B cell (primary cell): ENCODE data around the gene PTPRN2. TPM values are rescaled to one million over a fixed set of nuclear protein-coding genes. Genes with fewer than 3 reads are reported as not detected.

ENCODE experiments used
- ATAC-seq: fragments of 200-7000 bp; cut with Tn5 transposase; one replicate; pipeline ENCODE4 v1.10.0; 2021; ENCODE audit warnings: low read depth, mild to moderate bottlenecking, moderate number of reproducible peaks, moderate library complexity
- CTCF ChIA-PET: fragments of 350-600 bp; sonication (Branson Sonifier 250); formaldehyde crosslinking; loops from one replicate; lab custom pipeline; 2021; ENCODE audit warnings: antibody characterized with exemption, inconsistent platforms; lab: Charles Lee
- POLR2A ChIA-PET: fragments of 350-600 bp; sonication (Branson Sonifier 250); formaldehyde crosslinking; loops from one replicate; lab custom pipeline; 2021; ENCODE audit warnings: antibody characterized with exemption; lab: Charles Lee
- DNase-seq: peaks from one replicate; pipeline ENCODE4 v3.0.0; 2013
- H2AFZ ChIP-seq: 2 replicates; pipeline ENCODE4 v1.6.1; 2012; ENCODE audit warnings: mild to moderate bottlenecking, low read depth, low read length; ENCODE audit not compliant: insufficient read depth, poor library complexity, severe bottlenecking
- H3K27ac ChIP-seq, 2 donors: 1 replicate in 1 of 2; 2 replicates in 1 of 2; pipeline ENCODE4 v1.5.1; 2012 to 2013; ENCODE audit warnings: low read length in 2 of 2, mild to moderate bottlenecking in 2 of 2, moderate library complexity in 1 of 2
- H3K27me3 ChIP-seq, 4 experiments: fragments of 200-600 bp in 1 of 4; sonication (generic) in 1 of 4; replicated peaks in 1 of 4; 1 replicate in 2 of 4; 2 replicates in 2 of 4; pipeline versions ENCODE4 v1.6.1 to v1.7.0; 2013 to 2016; ENCODE audit warnings: low read length in 3 of 4, mild to moderate bottlenecking in 2 of 4, mixed read lengths in 1 of 4, moderate library complexity in 1 of 4; ENCODE audit not compliant: insufficient read depth in 4 of 4, control insufficient read depth in 3 of 4; ENCODE audit errors: control extremely low read depth in 1 of 4
- H3K36me3 ChIP-seq, 2 experiments: replicated peaks in 1 of 2; 1 replicate in 1 of 2; 2 replicates in 1 of 2; pipeline versions ENCODE4 v1.6.1 to v1.7.1; 2013; ENCODE audit warnings: low read length in 1 of 2; ENCODE audit not compliant: insufficient read depth in 2 of 2, control insufficient read depth in 1 of 2; ENCODE audit errors: control extremely low read depth in 1 of 2, extremely low read depth in 1 of 2
- H3K4me1 ChIP-seq, 2 donors: fragments of 200-600 bp in 1 of 2; sonication (generic) in 1 of 2; 1 replicate in 1 of 2; 2 replicates in 1 of 2; pipeline versions ENCODE4 v1.5.1 to v1.6.1; 2013 to 2017; ENCODE audit warnings: low read length in 2 of 2; ENCODE audit not compliant: control insufficient read depth in 2 of 2, insufficient read depth in 2 of 2
- H3K4me2 ChIP-seq: replicated peaks from 2 replicates; pipeline ENCODE3; 2012; ENCODE audit warnings: mild to moderate bottlenecking, low read depth, low read length; ENCODE audit not compliant: poor library complexity, severe bottlenecking
- H3K4me3 ChIP-seq, 5 experiments: fragments of 200-600 bp in 1 of 5; sonication (generic) in 1 of 5; 1 replicate in 3 of 5; 2 replicates in 2 of 5; pipeline versions ENCODE4 v1.5.1 to v1.7.0; 2011 to 2016; ENCODE audit warnings: low read length in 4 of 5, mild to moderate bottlenecking in 4 of 5, low read depth in 2 of 5, control low read depth in 1 of 5, moderate library complexity in 1 of 5; ENCODE audit not compliant: insufficient read depth in 1 of 5; ENCODE audit errors: control extremely low read depth in 1 of 5, extremely low read depth in 1 of 5
- H3K79me2 ChIP-seq: fragments of 200-600 bp; sonication (generic); one replicate; pipeline ENCODE4 v1.6.0; 2016; ENCODE audit warnings: low read length; ENCODE audit not compliant: control insufficient read depth, insufficient read depth
- H3K9ac ChIP-seq: fragments of 200-600 bp; sonication (generic); 2 replicates; pipeline ENCODE4 v1.6.1; 2017; ENCODE audit warnings: mild to moderate bottlenecking, low read length, moderate library complexity
- H3K9me3 ChIP-seq, 3 donors: one replicate each; pipeline versions ENCODE4 v1.6.1 to v1.7.1; 2013; ENCODE audit warnings: low read length in 2 of 3; ENCODE audit not compliant: control insufficient read depth in 2 of 3, insufficient read depth in 1 of 3; ENCODE audit errors: control extremely low read depth in 1 of 3
- H4K20me1 ChIP-seq: 2 replicates; pipeline ENCODE4 v1.6.0; 2012; ENCODE audit warnings: mild to moderate bottlenecking, low read length; ENCODE audit not compliant: insufficient read depth, control insufficient read depth, poor library complexity, severe bottlenecking
- H3K27ac Mint-ChIP-seq: one replicate; pipeline ENCODE4 v1.8.0; 2021; ENCODE audit warnings: mixed read lengths
- H3K27me3 Mint-ChIP-seq: one replicate; pipeline ENCODE4 v1.8.0; 2021; ENCODE audit warnings: mixed read lengths
- H3K4me1 Mint-ChIP-seq: one replicate; pipeline ENCODE4 v1.8.0; 2021; ENCODE audit warnings: mixed read lengths
- H3K4me3 Mint-ChIP-seq: one replicate; pipeline ENCODE4 v1.8.0; 2021; ENCODE audit warnings: mixed read lengths
- H3K9me3 Mint-ChIP-seq: one replicate; pipeline ENCODE4 v1.8.0; 2022; ENCODE audit warnings: mixed read lengths; ENCODE audit not compliant: insufficient read depth
- CTCF ChIP-seq: fragments of 200-600 bp; IDR thresholded peaks from one replicate; pipeline ENCODE4 v1.8.0; 2022; ENCODE audit warnings: antibody characterized with exemption, mild to moderate bottlenecking
- EZH2 ChIP-seq: IDR thresholded peaks from 2 replicates; pipeline ENCODE4 v1.6.1; 2012; ENCODE audit warnings: borderline replicate concordance, low read depth, mild to moderate bottlenecking, moderate library complexity, low read length; ENCODE audit not compliant: insufficient read depth, poor library complexity, severe bottlenecking
- WGBS: methylation state at CpG from one replicate; pipeline ENCODE4 v1.1.5; 2013; ENCODE audit warnings: missing lambda C conversion rate; ENCODE audit not compliant: insufficient coverage; 5-methylcytosine and 5-hydroxymethylcytosine counted together
- intact Hi-C: fragments of 100-400 bp; cut with micrococcal nuclease; formaldehyde crosslinking; loops from one replicate; pipeline ENCODE4 v1.10.0; 2022
- polyA plus RNA-seq: library from polyadenylated mRNA; depleted of rRNA; stranded (reverse); fragments of >200 nt; gene quantifications from 2 replicates; pipeline ENCODE4 v1.2.3, GENCODE V29; 2012
- total RNA-seq, 2 donors: library from RNA; stranded (reverse); fragments of 120-200 nt in 1 of 2; gene quantifications; 1 replicate in 1 of 2; 2 replicates in 1 of 2; pipeline versions ENCODE4 v1.2.3 to v1.2.4, GENCODE V29; 2013 to 2022

Gene PTPRN2
- total and polyA plus RNA-seq, 2 donors (not counting 1 experiment from before 2014, with no cell fraction given) = 2.0 to 5.0 TPM

DNA sequence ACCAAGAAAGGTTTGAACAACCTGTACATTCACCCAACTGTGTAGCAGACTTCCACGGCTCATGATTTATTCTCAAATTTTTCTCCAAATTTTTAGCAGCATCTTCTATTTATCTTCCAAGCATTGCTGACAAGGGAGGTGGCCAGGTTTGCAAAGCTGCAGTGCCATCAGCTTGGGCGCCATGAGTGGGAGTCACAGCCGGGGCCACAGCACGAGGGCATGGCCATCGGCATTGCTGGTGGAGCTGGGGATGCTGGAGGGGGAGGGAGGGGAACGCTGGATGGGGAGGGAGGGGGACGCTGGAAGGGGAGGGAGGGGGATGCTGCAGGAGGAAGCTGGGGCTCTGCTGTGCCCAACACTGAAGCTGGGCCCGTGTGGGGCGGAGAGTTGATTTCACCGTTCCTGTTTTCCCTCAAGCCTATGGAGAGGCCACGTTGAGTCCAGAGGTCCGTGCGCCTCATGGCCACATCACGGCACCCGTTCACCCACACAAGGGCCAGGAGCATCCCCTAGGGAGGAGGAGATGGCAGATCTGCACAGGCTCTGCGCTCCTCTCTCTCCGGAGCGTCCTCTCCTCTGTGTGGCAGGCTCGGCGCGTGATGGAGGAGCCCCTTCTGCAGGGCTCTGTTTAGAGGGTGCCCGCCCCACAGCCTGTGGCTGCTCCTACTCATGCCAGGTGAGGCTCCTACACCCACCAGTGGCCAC is 730.6 kb downstream of the PTPRN2 start:
- Histone ChIP-seq H3K36me3 (no peaks in the 10 kb centered on the region), H3K79me2 (no peaks in the 10 kb centered on the region), H3K4me2 (no peak overlapping the region), H2AFZ (no peak overlapping the region), H3K9me3 (peaks cover 0 to 26% (median 0%) of the 10 kb centered on the region in 3 donors), H3K27me3 (no peaks in the 10 kb centered on the region), H3K4me1 (peaks cover 0 to 26% of the 10 kb centered on the region in 2 donors), H3K27ac (no peak overlapping the region), H4K20me1 (no peaks in the 10 kb centered on the region), H3K9ac (no peak overlapping the region), H3K4me3 (no peak overlapping the region)
- CTCF ChIA-PET = no interaction called here
- 96% methylated on average over 20 of the region's 22 CpGs for WGBS
- POLR2A ChIA-PET = no interaction called here
- DNase-seq = no peak
- H3K9me3 Mint-ChIP-seq = no peaks in the 10 kb centered on the region
- no peaks in the 10 kb centered on the region for H3K27me3 Mint-ChIP-seq
- TF ChIP-seq CTCF (no peak), EZH2 (no peak)
- H3K4me1 Mint-ChIP-seq = peaks cover 12% of the 10 kb centered on the region
- no peak overlapping the region for H3K4me3 Mint-ChIP-seq
- no peak for ATAC-seq
- intact Hi-C loops = no loop called here
- no peak overlapping the region for H3K27ac Mint-ChIP-seq

GRCh38 chr7:157855452-157856213 is 732.0 kb downstream of the PTPRN2 start:
- Mint-ChIP-seq H3K27ac (no peak overlapping the region), H3K27me3 (no peaks in the 10 kb centered on the region), H3K9me3 (no peaks in the 10 kb centered on the region), H3K4me3 (no peak overlapping the region), H3K4me1 (peaks cover 17% of the 10 kb centered on the region)
- H3K36me3 ChIP-seq = no peaks in the 10 kb centered on the region
- CTCF ChIA-PET = no interaction called here
- POLR2A ChIA-PET = no interaction called here
- TF ChIP-seq CTCF (no peak), EZH2 (no peak)
- H3K27ac ChIP-seq = no peak overlapping the region
- H3K4me1 ChIP-seq = peaks cover 0 to 31% of the 10 kb centered on the region in 2 donors
- WGBS = 65% methylated on average over 12 of the region's 22 CpGs
- H3K9ac ChIP-seq = no peak overlapping the region
- intact Hi-C loops = no loop called here
- H4K20me1 ChIP-seq = no peaks in the 10 kb centered on the region
- H2AFZ ChIP-seq = no peak overlapping the region
- DNase-seq (no peak), ATAC-seq (no peak)
- H3K4me3 ChIP-seq = no peak overlapping the region
- H3K9me3 ChIP-seq = peaks cover 0 to 28% (median 0%) of the 10 kb centered on the region in 3 donors
- no peak overlapping the region for H3K4me2 ChIP-seq
- no peaks in the 10 kb centered on the region for H3K27me3 ChIP-seq
- H3K79me2 ChIP-seq = no peaks in the 10 kb centered on the region
